GM12892 (cell line): ENCODE measurements around the gene RNF113B.

ENCODE experiments used
- DNase-seq: peaks from one replicate; pipeline ENCODE4 v3.0.0; 2011; ENCODE audit not compliant: insufficient read length
- FAIRE-seq: peaks from 2 replicates; lab custom pipeline; 2011; peaks lifted over from hg19 to GRCh38; lab: Jason Lieb, UNC
- POLR2A ChIP-seq: IDR thresholded peaks from 2 replicates; pipeline ENCODE4 v1.6.1; 2011; ENCODE audit warnings: low read depth, low read length, control low read depth
- POLR2AphosphoS5 ChIP-seq: IDR thresholded peaks from 2 replicates; pipeline ENCODE4 v1.6.1; 2011; ENCODE audit warnings: low read depth, low read length, control low read depth
- TAF1 ChIP-seq: IDR thresholded peaks from 2 replicates; pipeline ENCODE4 v1.6.1; 2011; ENCODE audit warnings: low read depth, mild to moderate bottlenecking, control low read depth, low read length, borderline replicate concordance

The RNF113B gene

GRCh38 chr13:98201984-98202383 lies 24.9 kb upstream of the RNF113B start:
- FAIRE-seq, result no peak
- no peak for TF ChIP-seq POLR2AphosphoS5
- TF ChIP-seq POLR2A, result no peak
- DNase-seq, result no peak

GRCh38 chr13:98201189-98201588 lies 24.1 kb upstream of the RNF113B start:
- DNase-seq (no peak), FAIRE-seq (no peak)
- TF ChIP-seq POLR2AphosphoS5, result no peak
- TF ChIP-seq TAF1, result no peak
- no peak for TF ChIP-seq POLR2A

GRCh38 chr13:98200211-98200878 lies 23.3 kb upstream of the RNF113B start:
- FAIRE-seq, result no peak
- DNase-seq, result no peak
- TF ChIP-seq TAF1 (no peak), POLR2A (no peak), POLR2AphosphoS5 (no peak)

GRCh38 chr13:98199480-98199879 lies 22.4 kb upstream of the RNF113B start:
- no peak for FAIRE-seq
- no peak for TF ChIP-seq POLR2A
- TF ChIP-seq POLR2AphosphoS5, result no peak
- no peak for TF ChIP-seq TAF1
- DNase-seq, result no peak

DNA sequence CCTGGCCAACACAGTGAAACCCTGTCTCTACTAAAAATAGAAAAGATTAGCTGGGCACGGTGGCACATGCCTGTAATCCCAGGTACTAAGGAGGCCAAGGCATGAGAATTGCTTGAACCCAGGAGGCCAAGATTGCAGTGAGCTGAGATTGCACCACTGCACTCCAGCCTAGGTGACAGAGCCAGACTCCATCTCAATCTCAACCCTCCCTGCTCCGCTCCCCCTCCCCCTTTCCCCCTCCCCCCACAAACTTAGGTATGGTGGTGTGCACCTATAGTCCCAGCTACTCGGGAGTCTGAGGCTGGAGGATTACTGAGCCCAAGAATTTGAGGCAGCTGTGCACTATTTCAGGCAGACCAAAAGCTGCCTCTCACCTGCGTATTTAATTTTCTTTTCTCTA lies 21.6 kb upstream of the RNF113B start:
- DNase-seq, result no peak
- TF ChIP-seq POLR2A, result no peak
- no peak for TF ChIP-seq POLR2AphosphoS5
- no peak for TF ChIP-seq TAF1
- no peak for FAIRE-seq

DNA sequence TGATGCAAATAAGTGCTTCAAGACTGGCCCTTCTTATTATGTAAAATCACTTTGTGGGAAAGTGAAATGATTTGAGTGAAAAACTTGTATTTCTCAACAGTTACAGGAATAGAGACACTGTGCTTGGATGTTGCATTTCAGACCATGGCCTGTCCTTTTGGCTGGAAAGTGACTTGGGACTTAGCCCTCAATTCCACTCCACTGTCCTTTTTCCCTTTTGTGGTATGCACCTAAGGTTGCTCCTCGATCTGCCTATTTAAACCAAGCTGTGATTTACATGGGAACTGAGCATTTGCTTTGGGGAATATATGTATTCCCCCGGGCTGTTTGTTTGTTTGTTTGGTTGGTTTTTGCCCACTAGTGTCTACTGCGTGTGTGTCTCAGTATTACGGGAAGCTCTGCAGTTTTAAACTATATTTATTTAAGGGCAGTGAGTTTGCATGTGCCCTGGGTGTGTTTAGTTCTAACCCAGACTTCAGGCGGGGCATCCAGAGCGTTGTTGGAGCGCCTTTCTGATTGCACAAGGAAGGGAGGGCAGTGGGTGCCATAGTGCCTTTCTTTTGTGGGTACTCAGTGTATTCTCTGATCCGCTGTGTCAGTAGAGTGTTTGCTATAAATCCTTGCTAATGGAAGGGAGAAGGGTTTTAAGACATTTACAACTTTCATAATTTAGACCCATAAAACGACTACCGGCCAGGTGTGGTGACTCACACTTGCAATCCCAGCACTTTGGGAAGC lies 18.2 kb upstream of the RNF113B start:
- FAIRE-seq, result no peak
- DNase-seq, result no peak
- TF ChIP-seq TAF1, result no peak

GRCh38 chr13:98192008-98192407 lies 14.9 kb upstream of the RNF113B start:
- no peak for FAIRE-seq
- DNase-seq, result no peak
- TF ChIP-seq TAF1 (no peak), POLR2AphosphoS5 (no peak), POLR2A (no peak)

GRCh38 chr13:98190889-98191444 lies 13.9 kb upstream of the RNF113B start:
- DNase-seq, result no peak
- no peak for TF ChIP-seq TAF1
- no peak for TF ChIP-seq POLR2AphosphoS5
- no peak for TF ChIP-seq POLR2A
- FAIRE-seq, result no peak

DNA sequence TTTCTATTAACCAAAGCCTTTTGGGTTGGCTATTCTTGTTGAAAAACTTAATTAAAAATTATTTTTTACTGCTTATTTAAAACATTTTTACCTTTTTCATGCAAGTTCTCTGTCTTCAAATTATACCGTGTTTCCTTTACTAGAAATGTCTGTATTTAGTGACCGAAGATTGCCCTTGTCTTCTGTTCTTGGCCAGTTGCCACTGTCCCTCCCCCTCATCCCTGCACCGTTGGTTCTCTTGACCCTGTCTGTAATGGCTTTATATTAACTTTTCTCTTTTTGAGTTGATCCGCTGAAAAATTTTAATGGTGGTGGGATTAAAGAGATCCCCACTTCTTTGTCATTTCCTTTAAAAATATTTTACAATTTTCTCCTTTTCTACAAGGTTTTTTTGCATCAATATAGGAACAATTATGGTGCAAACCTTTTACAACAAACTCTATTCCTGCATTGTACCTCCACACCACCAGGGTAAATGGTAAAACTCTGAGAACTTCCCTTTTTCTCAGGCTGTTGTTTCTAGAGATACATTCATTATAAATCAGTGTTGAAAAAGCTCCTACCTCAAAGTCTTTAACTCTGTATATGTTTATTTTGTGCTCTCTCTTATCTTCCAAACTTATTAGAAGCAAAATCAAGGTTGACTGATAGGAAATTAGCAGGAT lies 12.9 kb upstream of the RNF113B start:
- TF ChIP-seq POLR2AphosphoS5, result no peak
- TF ChIP-seq POLR2A, result no peak
- no peak for TF ChIP-seq TAF1
- FAIRE-seq (no peak), DNase-seq (no peak)

GRCh38 chr13:98188544-98189166 lies 11.6 kb upstream of the RNF113B start:
- no peak for TF ChIP-seq TAF1
- no peak for TF ChIP-seq POLR2AphosphoS5
- no peak for TF ChIP-seq POLR2A
- DNase-seq (no peak), FAIRE-seq (no peak)

- no peak for TF ChIP-seq TAF1
- no peak for TF ChIP-seq POLR2A
- no peak for TF ChIP-seq POLR2AphosphoS5
- FAIRE-seq, result no peak
- DNase-seq, result no peak
These were observed 10.8 kb upstream of the RNF113B start for GRCh38 chr13:98187965-98188261.

- no peak for DNase-seq
- no peak for FAIRE-seq
- no peak for TF ChIP-seq POLR2AphosphoS5
- no peak for TF ChIP-seq POLR2A
- no peak for TF ChIP-seq TAF1
These were observed 10.3 kb upstream of the RNF113B start for GRCh38 chr13:98187155-98187964.

GRCh38 chr13:98184792-98185191 lies 7.7 kb upstream of the RNF113B start:
- DNase-seq, result no peak
- no peak for FAIRE-seq
- TF ChIP-seq POLR2A (no peak), TAF1 (no peak)
